Measurements from ENCODE around the gene CLBA1. TPM values are rescaled to one million over a fixed set of nuclear protein-coding genes. Genes with fewer than 3 reads are reported as not detected.

The CLBA1 gene
- total RNA-seq, 1 donor from 2014 or later = 4.5 TPM

DNA sequence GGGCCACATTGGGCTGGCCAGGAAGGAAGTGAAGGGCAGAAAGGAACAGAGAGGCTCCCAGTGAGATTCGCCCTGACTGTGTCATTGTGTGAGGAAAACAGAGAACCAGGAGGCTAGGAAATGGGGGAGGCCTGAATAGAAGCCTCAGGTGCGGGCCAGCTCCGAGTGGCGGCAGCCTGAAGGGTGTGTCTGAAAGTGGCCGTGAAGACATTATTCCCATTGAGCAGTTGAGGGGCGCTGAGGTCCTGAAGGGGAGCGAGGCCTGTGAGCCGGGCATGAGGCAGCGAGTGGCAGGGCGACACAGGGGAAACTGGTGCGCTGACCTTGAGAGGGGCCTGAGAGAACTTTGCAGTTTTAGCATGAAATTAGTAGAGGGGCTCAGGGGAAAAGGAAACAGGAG, 6.9 kb downstream of the CLBA1 start:
- TF ChIP-seq CTCF (conservative IDR thresholded peaks at IDR 0.05; ENCODE audit: low read depth, low read length) = no peak
- no peak for DNase-seq (ENCODE audit: low read depth)
- H3K4me3 ChIP-seq (ENCODE audit: low read depth, low read length) = no peak overlapping the region

DNA sequence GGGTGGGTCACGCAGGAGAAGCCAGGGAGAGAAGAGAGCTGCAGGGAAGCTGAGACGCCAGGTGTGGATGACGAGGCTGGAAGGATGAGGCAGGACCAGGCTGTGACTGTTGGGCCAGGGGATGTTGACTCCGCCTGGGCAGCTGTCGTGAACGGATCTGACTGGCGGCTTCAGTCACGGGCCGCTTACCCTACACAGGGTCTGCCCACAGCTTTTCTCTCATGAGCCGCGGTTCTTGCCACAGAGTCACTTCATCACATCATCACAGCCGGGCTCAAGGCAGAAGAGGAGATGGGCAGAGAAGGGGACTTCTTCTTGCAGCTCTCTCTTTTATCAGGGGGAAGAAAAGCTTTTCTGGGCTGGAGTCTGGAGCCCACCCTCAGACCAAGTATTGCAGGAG, 7.7 kb downstream of the CLBA1 start:
- TF ChIP-seq CTCF (conservative IDR thresholded peaks at IDR 0.05; ENCODE audit: low read depth, low read length) = no peak
- H3K4me3 ChIP-seq (ENCODE audit: low read depth, low read length) = no peak overlapping the region
- no peak for DNase-seq (ENCODE audit: low read depth)

GRCh38 chr14:104993808-104994591, 8.4 kb downstream of the CLBA1 start:
- TF ChIP-seq CTCF (conservative IDR thresholded peaks at IDR 0.05; ENCODE audit: low read depth, low read length) = no peak
- DNase-seq (ENCODE audit: low read depth) = no peak
- no peak overlapping the region for H3K4me3 ChIP-seq (ENCODE audit: low read depth, low read length)

DNA sequence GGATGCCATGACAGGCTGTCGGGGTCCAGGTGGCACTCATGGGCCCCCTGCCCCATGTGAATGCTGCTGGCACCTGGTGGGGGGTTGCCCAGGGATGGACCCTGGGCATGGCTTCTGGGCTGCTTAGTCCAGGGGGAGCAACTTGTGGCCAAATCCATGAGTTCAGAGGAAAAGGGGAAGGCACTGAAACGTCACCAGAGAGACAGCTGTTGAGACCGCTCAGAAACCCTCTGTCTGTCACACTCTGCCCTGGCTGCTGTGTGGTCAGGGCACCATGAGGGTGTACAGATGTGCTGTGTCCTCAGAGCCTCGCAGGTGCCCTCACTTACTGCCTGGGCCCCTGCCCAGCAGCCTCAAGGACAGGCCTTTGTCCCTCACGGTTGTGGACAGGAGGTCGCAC, 9.4 kb downstream of the CLBA1 start:
- DNase-seq (ENCODE audit: low read depth) = no peak
- no peak for TF ChIP-seq CTCF (conservative IDR thresholded peaks at IDR 0.05; ENCODE audit: low read depth, low read length)
- no peak overlapping the region for H3K4me3 ChIP-seq (ENCODE audit: low read depth, low read length)

DNA sequence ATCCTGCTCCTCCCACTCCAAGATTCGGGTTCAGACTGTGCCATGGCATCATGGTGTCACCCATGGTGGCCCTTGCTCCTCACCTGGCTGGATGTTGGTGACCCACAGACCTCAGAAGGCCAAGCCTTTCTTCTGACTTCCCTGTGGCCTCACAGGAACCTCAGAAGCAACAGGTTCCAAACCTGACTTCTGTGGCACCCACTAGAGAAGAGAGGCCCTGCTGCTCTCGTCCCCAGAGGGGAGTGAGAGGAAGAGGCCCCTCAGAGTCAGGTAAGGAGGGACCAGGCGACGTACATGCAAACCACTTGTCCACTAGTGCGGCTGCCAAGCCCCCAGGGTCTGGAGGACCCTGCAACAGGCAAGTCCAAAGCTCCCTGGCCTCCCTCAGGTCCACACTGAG, 10.4 kb downstream of the CLBA1 start:
- no peak for DNase-seq (ENCODE audit: low read depth)
- no peak for TF ChIP-seq CTCF (conservative IDR thresholded peaks at IDR 0.05; ENCODE audit: low read depth, low read length)
- no peak overlapping the region for H3K4me3 ChIP-seq (ENCODE audit: low read depth, low read length)

- DNase-seq (ENCODE audit: low read depth) = no peak
- no peak for TF ChIP-seq CTCF (conservative IDR thresholded peaks at IDR 0.05; ENCODE audit: low read depth, low read length)
- no peak overlapping the region for H3K4me3 ChIP-seq (ENCODE audit: low read depth, low read length)
Observed at GRCh38 chr14:104996483-104996882, 10.9 kb downstream of the CLBA1 start.

GRCh38 chr14:104998801-104999200, 13.2 kb downstream of the CLBA1 start:
- TF ChIP-seq CTCF (conservative IDR thresholded peaks at IDR 0.05; ENCODE audit: low read depth, low read length) = no peak
- no peak overlapping the region for H3K4me3 ChIP-seq (ENCODE audit: low read depth, low read length)
- DNase-seq (ENCODE audit: low read depth) = no peak

All from epithelial cell of proximal tubule (primary cell).